K562 (cell line): ENCODE data around the gene KCNMB3. TPM values are rescaled to one million over a fixed set of nuclear protein-coding genes. Genes with fewer than 3 reads are reported as not detected.
A peak's percentile ranks its signal among the peaks of the same experiment; 100 is the strongest.

ENCODE experiments used
- BRD4 ChIP-seq: fragments of 200-600 bp; sonication (generic); IDR thresholded peaks from 2 replicates; pipeline ENCODE4 v1.6.1; 2017; ENCODE audit warnings: inconsistent platforms
- CBX3 ChIP-seq, 2 experiments: IDR thresholded peaks; 1 replicate in 1 of 2; 2 replicates in 1 of 2; pipeline ENCODE4 v1.6.1; 2012; ENCODE audit warnings: inconsistent platforms in 2 of 2, low read length in 2 of 2, borderline replicate concordance in 1 of 2, control low read depth in 1 of 2
- CREB3 ChIP-seq: fragments of 450-650 bp; conservative IDR thresholded peaks from 2 replicates; pipeline ENCODE4 v1.6.1; 2016; ENCODE audit warnings: missing genetic modification characterization, low read depth, mild to moderate bottlenecking, missing compliant biosample characterization, moderate library complexity
- CREBBP ChIP-seq: IDR thresholded peaks from one replicate; pipeline ENCODE4 v1.6.1; 2012; ENCODE audit warnings: low read depth, mild to moderate bottlenecking, control low read depth, inconsistent platforms, low read length
- DPF2 ChIP-seq: fragments of 450-650 bp; IDR thresholded peaks from 2 replicates; pipeline ENCODE4 v1.6.1; 2016
- HDAC3 ChIP-seq: fragments of 450-650 bp; IDR thresholded peaks from 2 replicates; pipeline ENCODE4 v1.6.1; 2018; ENCODE audit warnings: borderline replicate concordance, mild to moderate bottlenecking, moderate library complexity; ENCODE audit not compliant: partially characterized antibody
- HMGXB4 ChIP-seq: sonication (generic); formaldehyde crosslinking; IDR thresholded peaks from 2 replicates; pipeline ENCODE4 v1.8.1; 2023; ENCODE audit warnings: mild to moderate bottlenecking, missing genetic modification reagents
- MYBL2 ChIP-seq, 2 experiments: fragments of 450-650 bp in 1 of 2; sonication (generic) in 1 of 2; formaldehyde crosslinking in 1 of 2; IDR thresholded peaks; 2 replicates each; pipeline versions ENCODE4 v1.6.1 to v1.8.1; 2017 to 2022; ENCODE audit warnings: borderline replicate concordance in 1 of 2, inconsistent platforms in 1 of 2, low read depth in 1 of 2, mild to moderate bottlenecking in 1 of 2, missing genetic modification reagents in 1 of 2, moderate library complexity in 1 of 2
- RAD51 ChIP-seq: fragments of 450-650 bp; IDR thresholded peaks from 2 replicates; pipeline ENCODE4 v1.7.1; 2016; ENCODE audit warnings: low read depth, mild to moderate bottlenecking, borderline replicate concordance
- RBM25 ChIP-seq: fragments of 200-400 bp; formaldehyde crosslinking; IDR thresholded peaks from 2 replicates; pipeline ENCODE4 v1.6.1; 2018; ENCODE audit warnings: low read length, low read depth, moderate library complexity; ENCODE audit not compliant: severe bottlenecking
- RERE ChIP-seq: sonication (generic); formaldehyde crosslinking; IDR thresholded peaks from 2 replicates; pipeline ENCODE4 v1.8.0; 2023; ENCODE audit warnings: missing genetic modification reagents, mild to moderate bottlenecking, borderline replicate concordance
- SMAD2 ChIP-seq: fragments of 150-350 bp; IDR thresholded peaks from 2 replicates; pipeline ENCODE4 v1.6.1; 2014; ENCODE audit warnings: low read depth, mild to moderate bottlenecking, low read length
- ZBTB9 ChIP-seq: fragments of 450-650 bp; formaldehyde crosslinking; IDR thresholded peaks from 2 replicates; pipeline ENCODE4 v1.4.0; 2020; ENCODE audit warnings: mild to moderate bottlenecking, moderate library complexity
- ZNF316 ChIP-seq: fragments of 450-650 bp; IDR thresholded peaks from 2 replicates; pipeline ENCODE4 v1.6.1; 2016
- ZNF408 ChIP-seq: fragments of 250-450 bp; sonication (Bioruptor Pico); IDR thresholded peaks from 2 replicates; pipeline ENCODE4 v1.4.0; 2020; ENCODE audit warnings: low read depth, mild to moderate bottlenecking, moderate library complexity
- ZNF830 ChIP-seq: fragments of 250-450 bp; sonication (Bioruptor Pico); IDR thresholded peaks from 2 replicates; pipeline ENCODE4 v1.5.0; 2021; ENCODE audit warnings: mild to moderate bottlenecking
- polyA plus RNA-seq, 8 experiments: library from polyadenylated mRNA; depleted of rRNA in 4 of 8; stranded (reverse) in 5 of 8; unstranded in 3 of 8; fragments of >200 nt; fragmentation: Nextera tagmentation in 2 of 8; fragmentation: Illumina TruSeq in 1 of 8; extraction: Ambion mirVana in 2 of 8; extraction: Trizol in 1 of 8; gene quantifications; 2 replicates each; pipeline versions ENCODE4 v1.2.1 to v1.2.3, GENCODE V29; 2011 to 2014; ENCODE audit warnings: inconsistent platforms in 1 of 8, missing spikeins in 1 of 8
- total RNA-seq, 7 experiments: library from RNA; depleted of rRNA in 6 of 7; stranded (reverse); fragments of >200 nt in 6 of 7; fragmentation: Illumina TruSeq in 2 of 7; extraction: Trizol in 2 of 7; gene quantifications; 2 replicates each; pipeline versions ENCODE4 v1.2.1 to v1.2.3, GENCODE V29; 2011 to 2021; ENCODE audit warnings: low replicate concordance in 1 of 7

The KCNMB3 gene
- total and polyA plus RNA-seq, 9 of the 15 experiments (the other 6 are each of a cell fraction or from before 2014, with no cell fraction given), result 7.0 to 21.1 (median 14.3) TPM

GRCh38 chr3:179269152-179269707 lies 18.3 kb upstream of the KCNMB3 start (continued):
- TF ChIP-seq ZNF316 (peak; percentile 98), DPF2 (peak; percentile 46), SMAD2 (no peak), HDAC3 (no peak), BRD4 (no peak), HMGXB4 (CRISPR knock-in tag) (no peak), ZNF830 (CRISPR knock-in tag) (no peak), RERE (CRISPR knock-in tag) (no peak), RAD51 (no peak), RBM25 (no peak), CREB3 (tag) (no peak), CBX3 (IDR thresholded peaks at IDR 0.05; ENCODE audit: borderline replicate concordance in 1 of 2, low read length in 2 of 2) (no peak), CREBBP (no peak), MYBL2 (IDR thresholded peaks at IDR 0.05; ENCODE audit: low read depth) (no peak), MYBL2 (CRISPR knock-in tag; IDR thresholded peaks at IDR 0.05; ENCODE audit: borderline replicate concordance) (no peak), ZNF408 (CRISPR knock-in tag) (no peak), ZBTB9 (CRISPR knock-in tag) (no peak)
